ENCODE results near the gene PYROXD2.
A peak's percentile ranks its signal among the peaks of the same experiment; 100 is the strongest.

Gene PYROXD2

GRCh38 chr10:98433881-98434732 lies 19.1 kb upstream of the PYROXD2 start:
- DNase-seq = no peak

GRCh38 chr10:98433371-98433770 lies 18.4 kb upstream of the PYROXD2 start:
- DNase-seq = no peak

DNA sequence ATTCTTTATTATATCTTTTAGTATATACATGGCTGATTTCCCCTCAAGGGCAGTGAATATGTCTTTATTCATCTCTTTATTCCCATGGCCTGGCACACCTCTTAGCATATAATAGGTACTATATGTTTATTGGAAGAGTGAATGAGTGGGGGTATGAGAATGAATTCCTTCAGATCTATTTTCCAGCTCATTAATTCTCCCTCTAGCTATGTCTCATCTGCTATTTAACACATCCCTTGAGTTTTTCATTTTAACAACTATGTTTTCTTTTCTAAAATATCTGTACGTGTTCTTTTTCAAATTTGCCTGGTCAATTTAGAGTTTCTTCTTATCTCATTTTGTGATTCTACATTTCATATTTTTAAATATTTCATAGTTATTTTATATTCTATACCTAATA lies 17.3 kb upstream of the PYROXD2 start:
- no peak for DNase-seq

GRCh38 chr10:98431016-98431415 lies 16.0 kb upstream of the PYROXD2 start:
- DNase-seq = no peak

DNA sequence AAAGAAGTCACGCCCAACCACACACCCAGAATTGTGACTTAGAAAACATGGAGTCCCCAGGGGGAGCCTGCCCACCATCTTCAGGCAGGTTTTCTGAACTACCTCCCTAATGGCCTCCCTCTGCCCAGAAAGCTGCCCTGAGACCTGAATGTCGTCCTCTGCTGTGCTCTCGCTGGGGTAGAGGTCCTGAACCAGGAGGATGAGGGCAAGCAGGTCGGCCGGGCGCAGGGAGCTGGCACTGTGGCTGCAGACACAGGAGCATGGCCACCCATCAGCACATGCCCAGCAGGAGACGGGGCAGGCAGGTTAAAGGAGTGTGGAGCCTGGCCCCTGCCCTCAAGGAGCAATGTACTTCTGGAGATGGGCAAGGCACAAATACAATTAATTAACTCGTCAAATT lies 15.4 kb upstream of the PYROXD2 start:
- no peak for DNase-seq

- DNase-seq = no peak
Measured at GRCh38 chr10:98429320-98430072, 14.5 kb upstream of the PYROXD2 start.

DNA sequence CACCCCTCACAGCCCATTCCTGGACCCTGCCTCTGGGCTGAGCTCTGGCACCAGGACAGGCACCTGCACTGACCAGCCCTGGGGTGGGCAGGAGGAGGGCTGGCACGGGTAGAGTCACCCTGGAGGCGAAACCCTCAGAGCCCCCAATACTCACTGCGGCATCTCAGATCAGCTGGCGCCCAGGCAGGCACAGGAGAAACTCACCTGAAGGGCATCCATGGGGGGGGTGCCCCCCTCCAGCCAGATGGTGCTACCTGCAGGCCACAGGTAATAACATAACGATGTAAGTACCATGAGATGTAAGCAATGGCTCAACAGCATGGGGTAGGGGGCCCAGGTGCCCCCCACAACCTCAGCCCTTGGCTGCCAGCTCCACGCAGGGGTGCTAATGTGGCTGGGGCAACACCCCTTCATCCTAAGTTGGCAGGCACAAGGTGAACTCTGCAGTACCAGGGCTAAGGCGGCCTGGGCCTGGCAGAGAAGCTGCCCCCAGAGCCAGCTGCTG lies 12.1 kb upstream of the PYROXD2 start:
- DNase-seq = no peak

DNA sequence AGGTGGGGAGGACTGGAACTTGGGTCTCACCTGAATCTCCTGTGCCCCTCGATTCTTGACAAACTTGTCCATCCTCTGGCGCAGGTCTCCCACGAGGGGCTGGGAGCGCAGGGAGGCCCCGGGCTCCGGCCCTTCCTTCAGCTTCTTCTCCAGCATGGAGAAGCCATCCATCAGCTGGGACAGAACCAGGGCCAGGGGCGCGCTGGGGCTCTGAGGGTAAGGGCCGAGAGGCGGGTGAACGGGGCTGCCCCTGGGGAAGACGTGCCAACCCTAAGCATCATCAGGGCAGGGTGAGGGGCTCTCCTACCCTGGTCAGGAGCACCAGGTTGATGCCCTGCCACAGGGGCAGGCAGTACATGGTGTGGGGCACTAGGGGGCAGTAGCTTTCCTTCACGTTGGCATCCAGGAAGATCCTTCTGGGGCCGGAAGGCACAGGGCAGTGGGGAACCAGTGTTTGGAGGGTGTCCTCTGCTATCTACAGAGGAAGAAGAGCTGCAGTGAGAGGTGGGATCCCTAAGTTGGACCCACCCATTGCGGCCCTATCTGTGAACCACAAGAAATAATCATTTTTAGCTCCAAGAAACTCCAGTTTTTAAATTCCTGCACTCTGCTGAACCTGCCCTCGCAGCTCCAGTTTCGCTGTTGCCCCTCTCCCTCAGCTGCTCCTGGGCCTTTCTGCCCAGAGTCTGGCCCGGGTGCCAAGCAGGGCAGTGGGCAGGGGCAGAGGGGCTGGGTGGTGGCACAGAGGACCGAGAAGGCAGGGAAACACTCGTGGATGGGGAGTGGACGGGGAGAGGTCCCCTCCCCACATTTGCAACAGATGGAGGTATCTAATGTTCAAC lies 10.8 kb upstream of the PYROXD2 start:
- peak; percentile 28 for DNase-seq

DNA sequence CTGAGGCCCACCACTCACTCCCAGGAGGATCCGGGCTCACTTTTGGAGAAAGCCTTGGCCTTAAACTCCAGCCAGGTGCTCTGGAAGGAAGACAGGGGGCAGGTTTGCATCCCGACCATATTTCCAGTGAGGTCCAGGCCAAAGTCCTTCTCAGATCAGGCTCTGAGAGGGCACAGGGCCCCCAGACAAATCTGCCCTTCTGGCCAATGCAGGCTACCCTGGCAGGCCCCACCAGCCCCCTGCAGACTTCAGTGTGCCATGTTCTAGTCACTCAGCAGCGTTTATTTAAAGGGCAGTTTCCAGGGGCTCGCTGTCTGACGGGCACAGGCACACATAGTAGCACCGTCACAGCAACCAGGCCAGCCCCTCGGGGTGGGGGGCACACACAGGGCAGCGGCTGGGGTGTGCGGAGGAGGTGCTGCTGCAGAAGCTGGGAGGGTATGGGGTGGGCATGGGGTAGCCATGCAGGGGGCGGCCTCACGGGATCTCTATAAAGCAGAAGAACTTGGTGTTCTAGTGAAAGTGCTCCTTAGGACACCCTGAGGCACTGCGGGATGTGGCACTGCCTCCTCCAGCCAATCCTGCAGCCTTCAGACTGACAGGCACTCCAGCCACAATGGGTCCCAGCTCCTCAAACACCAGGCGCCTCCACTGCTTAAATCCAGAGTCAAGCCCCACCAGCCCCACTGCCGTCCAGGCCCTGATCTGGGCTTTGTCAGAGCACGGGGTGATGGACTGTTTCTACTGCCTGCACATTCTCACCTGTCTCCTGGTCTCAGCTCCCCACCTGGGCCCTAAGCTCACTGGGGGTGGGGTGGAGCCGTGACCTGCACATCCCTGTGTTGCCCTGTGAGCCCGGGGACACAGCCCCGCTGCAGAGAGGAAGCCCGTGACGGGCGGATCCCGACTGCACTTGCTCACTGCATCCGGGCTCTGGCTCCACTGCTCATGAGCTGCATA lies 9.6 kb upstream of the PYROXD2 start:
- DNase-seq = no peak

DNA sequence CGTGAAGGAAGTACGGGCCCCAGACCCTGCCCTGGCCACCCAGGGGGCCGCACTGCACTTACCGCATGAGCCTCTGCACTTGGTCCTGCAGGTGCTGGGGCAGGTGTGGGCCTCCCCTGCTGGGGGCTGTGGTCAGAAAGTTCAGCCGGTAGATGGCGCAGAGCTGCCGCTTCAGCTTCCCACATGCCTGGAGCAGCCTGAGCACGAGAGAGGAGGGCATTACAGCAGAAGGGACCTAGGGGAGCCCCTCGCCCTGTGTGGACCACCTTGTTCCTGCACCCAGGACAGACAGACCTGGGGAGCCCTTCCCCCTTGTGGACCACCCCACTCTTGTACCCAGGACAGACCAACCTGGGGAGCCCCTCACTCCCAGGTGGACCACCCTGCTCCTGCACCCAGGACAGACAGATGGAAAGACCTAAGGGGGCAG lies 8.7 kb upstream of the PYROXD2 start:
- no peak for DNase-seq

GRCh38 chr10:98422182-98422581 lies 7.2 kb upstream of the PYROXD2 start:
- no peak for DNase-seq

- DNase-seq = no peak
Measured at GRCh38 chr10:98420786-98421185, 5.8 kb upstream of the PYROXD2 start.

DNA sequence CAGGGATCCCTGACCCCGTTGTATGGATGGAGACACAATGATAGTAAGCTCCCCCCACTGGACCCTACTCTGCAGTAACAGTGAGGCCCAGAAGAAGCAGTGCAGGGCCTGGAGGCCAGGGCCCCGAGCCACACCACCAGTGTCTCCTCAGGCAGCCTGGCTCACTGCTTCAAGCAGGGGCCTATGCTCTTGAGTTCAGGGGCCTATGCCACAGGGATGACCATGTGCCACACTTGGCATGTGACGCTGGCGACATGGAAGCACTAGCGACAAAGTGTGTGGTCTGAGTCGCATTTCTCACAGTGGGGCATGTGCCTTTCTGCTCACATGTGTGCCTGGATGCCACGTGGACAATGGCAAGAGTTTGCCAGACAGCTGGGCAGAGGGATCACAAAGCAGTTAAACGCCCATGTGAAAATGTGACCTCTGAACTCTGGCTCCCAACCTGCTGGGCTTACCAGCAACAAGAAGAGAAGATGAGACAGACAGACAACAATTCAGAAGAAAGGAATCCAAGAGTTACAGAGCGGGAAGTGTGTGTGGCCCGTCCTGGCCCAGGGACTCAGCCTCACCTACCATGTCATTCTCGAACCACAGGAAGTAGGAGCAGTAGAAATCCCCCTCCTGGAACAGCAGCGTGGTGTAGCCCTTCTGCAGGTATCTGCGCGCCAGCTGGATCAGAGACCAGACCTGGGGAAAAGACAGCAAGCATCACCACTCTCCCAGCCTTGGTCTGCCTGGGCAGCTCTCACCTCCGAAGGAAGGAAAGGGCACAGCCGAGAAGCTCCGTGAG lies 4.7 kb upstream of the PYROXD2 start:
- no peak for DNase-seq

GRCh38 chr10:98418665-98419468 lies 3.9 kb upstream of the PYROXD2 start:
- DNase-seq = no peak

- no peak for DNase-seq
Measured at GRCh38 chr10:98417973-98418664, 3.1 kb upstream of the PYROXD2 start.

GRCh38 chr10:98417481-98417959 lies 2.5 kb upstream of the PYROXD2 start:
- DNase-seq = no peak

DNA sequence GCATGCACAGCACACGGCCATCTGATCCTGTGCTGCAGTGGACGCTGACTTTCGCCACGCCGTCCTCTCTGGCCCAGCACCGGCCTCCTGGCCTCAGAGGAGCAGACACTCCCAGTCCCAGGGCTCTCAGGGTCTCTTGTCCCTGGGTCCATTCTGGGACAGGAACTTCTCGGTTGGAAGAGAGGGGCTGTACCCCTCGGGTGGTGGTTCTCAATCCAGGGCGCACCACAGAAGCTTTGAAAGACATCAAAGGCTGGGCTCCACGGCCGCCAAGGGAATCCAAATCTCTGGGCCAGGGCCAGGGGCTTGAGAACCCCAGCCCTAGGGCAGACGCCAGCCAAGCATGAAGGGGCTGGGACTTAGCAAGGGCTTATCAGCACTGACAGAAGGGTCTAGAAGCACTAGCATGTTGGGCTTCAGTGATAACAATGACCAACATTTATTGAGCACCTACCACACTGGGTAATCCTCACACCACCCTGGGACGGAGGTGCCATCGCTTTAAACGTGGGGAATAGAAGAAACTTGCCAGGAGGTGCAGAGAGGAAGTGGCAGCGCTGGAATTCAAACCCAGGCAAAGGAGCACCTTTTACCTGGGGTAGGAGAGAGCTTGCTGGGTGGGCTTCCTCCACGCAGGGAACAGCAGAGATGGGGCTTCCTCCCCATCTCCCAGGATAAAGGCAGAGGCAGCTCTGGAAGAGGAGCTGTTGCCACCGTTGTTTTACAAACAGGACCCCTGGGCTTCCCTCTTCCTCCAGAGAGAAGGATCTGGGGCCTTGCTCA lies 1.8 kb upstream of the PYROXD2 start:
- DNase-seq = no peak

- no peak for DNase-seq
Measured at GRCh38 chr10:98415731-98416119, 743 bp upstream of the PYROXD2 start.

DNA sequence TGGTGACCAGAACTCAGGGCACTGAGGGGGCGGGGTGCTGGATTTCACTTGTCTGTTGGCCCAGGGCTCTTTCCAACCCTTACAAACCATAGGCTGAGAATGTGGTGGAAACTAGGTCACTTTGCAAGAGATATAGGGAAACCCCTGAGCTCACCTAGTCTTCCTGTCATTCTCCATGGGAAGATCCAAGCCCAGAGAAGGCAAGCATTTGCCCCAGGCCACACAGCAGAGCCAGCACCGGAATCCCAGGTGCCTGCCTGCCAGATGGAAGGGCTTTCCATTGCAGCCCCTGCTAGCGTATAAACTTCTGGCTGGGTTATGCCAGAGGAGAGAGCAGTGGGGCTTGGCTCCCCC lies 427 bp downstream of the PYROXD2 start:
- no peak for DNase-seq

All from central memory CD4-positive, alpha-beta T cell (primary cell).